Measurements from ENCODE around the gene PLA2G1B.

DNA sequence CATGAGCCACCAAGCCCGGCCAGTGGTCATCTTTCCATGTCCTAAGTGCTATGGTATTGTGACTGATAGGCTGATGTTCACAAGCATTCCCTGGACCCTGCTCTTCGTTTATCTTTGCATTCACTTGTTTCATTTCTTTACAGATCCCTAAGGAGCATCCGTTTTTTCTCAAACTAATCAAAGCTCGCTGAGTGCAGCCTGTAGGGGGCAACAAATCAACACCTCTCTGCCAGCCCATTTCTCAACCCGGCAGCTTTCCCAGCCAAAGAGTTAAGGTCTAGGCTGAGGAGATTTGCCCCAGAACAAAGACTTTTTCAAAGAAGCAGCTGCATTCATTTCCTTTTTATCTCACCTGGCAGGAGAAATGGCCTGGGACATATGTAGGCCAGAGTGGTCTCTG is 13.4 kb downstream of the PLA2G1B start:
- no peak for TF ChIP-seq POLR2AphosphoS5 (IDR thresholded peaks at IDR 0.05)
- TF ChIP-seq, protein P1, sequence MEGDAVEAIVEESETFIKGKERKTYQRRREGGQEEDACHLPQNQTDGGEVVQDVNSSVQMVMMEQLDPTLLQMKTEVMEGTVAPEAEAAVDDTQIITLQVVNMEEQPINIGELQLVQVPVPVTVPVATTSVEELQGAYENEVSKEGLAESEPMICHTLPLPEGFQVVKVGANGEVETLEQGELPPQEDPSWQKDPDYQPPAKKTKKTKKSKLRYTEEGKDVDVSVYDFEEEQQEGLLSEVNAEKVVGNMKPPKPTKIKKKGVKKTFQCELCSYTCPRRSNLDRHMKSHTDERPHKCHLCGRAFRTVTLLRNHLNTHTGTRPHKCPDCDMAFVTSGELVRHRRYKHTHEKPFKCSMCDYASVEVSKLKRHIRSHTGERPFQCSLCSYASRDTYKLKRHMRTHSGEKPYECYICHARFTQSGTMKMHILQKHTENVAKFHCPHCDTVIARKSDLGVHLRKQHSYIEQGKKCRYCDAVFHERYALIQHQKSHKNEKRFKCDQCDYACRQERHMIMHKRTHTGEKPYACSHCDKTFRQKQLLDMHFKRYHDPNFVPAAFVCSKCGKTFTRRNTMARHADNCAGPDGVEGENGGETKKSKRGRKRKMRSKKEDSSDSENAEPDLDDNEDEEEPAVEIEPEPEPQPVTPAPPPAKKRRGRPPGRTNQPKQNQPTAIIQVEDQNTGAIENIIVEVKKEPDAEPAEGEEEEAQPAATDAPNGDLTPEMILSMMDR (IDR thresholded peaks at IDR 0.05) = no peak

All from gastroesophageal sphincter (tissue), 3 donors.